ENCODE measurements around the gene RPL18. TPM values are rescaled to one million over a fixed set of nuclear protein-coding genes. Genes with fewer than 3 reads are reported as not detected.
A peak's percentile ranks its signal among the peaks of the same experiment; 100 is the strongest.

RPL18 gene
- total and polyA plus RNA-seq, 2 donors (not counting 1 experiment from before 2014, with no cell fraction given), result 1,166 to 2,054 TPM

DNA sequence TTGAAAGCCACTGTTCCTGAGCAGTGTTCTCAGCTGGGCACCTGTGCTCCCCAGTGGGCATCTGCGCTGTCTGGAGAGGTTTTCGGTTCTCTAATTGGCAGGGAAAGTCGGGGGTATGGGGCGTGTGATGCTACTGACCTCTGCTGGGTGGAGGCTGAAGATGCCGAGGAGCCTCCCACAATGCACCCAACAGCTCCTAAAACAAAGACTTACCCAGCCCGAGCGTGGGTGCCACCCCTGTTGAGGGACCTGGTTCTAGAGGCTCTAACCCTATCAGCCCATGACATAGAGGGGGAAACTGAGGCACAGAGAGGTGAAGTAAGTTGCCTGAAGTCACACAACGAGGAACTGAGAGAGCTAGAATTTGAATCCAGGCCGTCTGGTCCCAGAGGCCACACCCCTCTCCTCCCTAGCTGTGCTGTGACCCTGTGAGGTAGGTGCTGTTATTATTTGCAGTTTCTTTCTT, 10.1 kb downstream of the RPL18 start:
- H2AFZ ChIP-seq (ENCODE audit: low read length), result peak overlapping the region; percentile 80
- peak in 1 of 2 donors; percentile 37 for DNase-seq (ENCODE audit: low read depth in 2 of 2)

DNA sequence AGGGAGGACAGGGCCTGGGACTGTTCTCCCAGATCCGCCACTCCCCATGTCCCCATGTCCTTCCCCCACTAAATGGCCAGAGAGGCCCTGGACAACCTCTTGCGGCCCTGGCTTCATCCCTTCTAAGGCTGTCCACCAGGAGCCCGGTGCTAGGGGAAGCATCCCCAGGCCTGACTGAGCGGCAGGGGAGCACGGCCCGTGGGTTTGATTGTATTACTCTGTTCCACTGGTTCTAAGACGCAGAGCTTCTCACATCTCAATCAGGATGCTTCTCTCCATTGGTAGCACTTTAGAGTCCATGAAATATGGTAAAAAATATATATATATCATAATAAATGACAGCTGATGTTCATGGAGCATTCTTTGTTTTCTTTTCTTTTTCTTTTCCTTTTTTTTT, 11.6 kb downstream of the RPL18 start:
- H3K27me3 ChIP-seq (ENCODE audit: control insufficient read depth, insufficient read depth, low read length), result no peaks in the 10 kb centered on the region

More for the DNA sequence above, 10.1 kb downstream of the RPL18 start:
- H3K9me3 ChIP-seq (ENCODE audit: control insufficient read depth, insufficient read depth, low read depth, low read length), result no peaks in the 10 kb centered on the region
- no peaks in the 10 kb centered on the region for H3K27me3 ChIP-seq (ENCODE audit: control insufficient read depth, insufficient read depth, low read length)
- no peaks in the 10 kb centered on the region for H3K36me3 ChIP-seq (ENCODE audit: control insufficient read depth, insufficient read depth, low read length)
- TF ChIP-seq, protein P1, sequence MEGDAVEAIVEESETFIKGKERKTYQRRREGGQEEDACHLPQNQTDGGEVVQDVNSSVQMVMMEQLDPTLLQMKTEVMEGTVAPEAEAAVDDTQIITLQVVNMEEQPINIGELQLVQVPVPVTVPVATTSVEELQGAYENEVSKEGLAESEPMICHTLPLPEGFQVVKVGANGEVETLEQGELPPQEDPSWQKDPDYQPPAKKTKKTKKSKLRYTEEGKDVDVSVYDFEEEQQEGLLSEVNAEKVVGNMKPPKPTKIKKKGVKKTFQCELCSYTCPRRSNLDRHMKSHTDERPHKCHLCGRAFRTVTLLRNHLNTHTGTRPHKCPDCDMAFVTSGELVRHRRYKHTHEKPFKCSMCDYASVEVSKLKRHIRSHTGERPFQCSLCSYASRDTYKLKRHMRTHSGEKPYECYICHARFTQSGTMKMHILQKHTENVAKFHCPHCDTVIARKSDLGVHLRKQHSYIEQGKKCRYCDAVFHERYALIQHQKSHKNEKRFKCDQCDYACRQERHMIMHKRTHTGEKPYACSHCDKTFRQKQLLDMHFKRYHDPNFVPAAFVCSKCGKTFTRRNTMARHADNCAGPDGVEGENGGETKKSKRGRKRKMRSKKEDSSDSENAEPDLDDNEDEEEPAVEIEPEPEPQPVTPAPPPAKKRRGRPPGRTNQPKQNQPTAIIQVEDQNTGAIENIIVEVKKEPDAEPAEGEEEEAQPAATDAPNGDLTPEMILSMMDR (conservative IDR thresholded peaks at IDR 0.05 in 1 of 2, IDR thresholded peaks at IDR 0.05 in 1 of 2; ENCODE audit: low read depth in 1 of 2, low read length in 2 of 2), result peak; percentile 55 to 56
- TF ChIP-seq EZH2 (IDR thresholded peaks at IDR 0.05; ENCODE audit: low read length, missing control alignments), result no peak
- no peak overlapping the region for H3K27ac ChIP-seq (ENCODE audit: insufficient read depth, low read length)
- H3K9ac ChIP-seq (ENCODE audit: insufficient read depth, low read length), result peak overlapping the region; percentile 52
- H3K4me2 ChIP-seq (ENCODE audit: extremely low read depth, insufficient read depth, low read length), result no peak overlapping the region
- H3K4me1 ChIP-seq (ENCODE audit: control insufficient read depth, extremely low read depth, insufficient read depth, low read length), result no peaks in the 10 kb centered on the region
- H3K79me2 ChIP-seq (ENCODE audit: control insufficient read depth, insufficient read depth, low read length), result no peaks in the 10 kb centered on the region
- H4K20me1 ChIP-seq (ENCODE audit: control insufficient read depth, extremely low read depth, insufficient read depth, low read length), result no peaks in the 10 kb centered on the region
- no peak overlapping the region for H3K4me3 ChIP-seq (replicated peaks in 1 of 4; ENCODE audit: control extremely low read depth in 1 of 4, insufficient read depth in 1 of 4, low read depth in 3 of 4, low read length in 4 of 4)

DNA sequence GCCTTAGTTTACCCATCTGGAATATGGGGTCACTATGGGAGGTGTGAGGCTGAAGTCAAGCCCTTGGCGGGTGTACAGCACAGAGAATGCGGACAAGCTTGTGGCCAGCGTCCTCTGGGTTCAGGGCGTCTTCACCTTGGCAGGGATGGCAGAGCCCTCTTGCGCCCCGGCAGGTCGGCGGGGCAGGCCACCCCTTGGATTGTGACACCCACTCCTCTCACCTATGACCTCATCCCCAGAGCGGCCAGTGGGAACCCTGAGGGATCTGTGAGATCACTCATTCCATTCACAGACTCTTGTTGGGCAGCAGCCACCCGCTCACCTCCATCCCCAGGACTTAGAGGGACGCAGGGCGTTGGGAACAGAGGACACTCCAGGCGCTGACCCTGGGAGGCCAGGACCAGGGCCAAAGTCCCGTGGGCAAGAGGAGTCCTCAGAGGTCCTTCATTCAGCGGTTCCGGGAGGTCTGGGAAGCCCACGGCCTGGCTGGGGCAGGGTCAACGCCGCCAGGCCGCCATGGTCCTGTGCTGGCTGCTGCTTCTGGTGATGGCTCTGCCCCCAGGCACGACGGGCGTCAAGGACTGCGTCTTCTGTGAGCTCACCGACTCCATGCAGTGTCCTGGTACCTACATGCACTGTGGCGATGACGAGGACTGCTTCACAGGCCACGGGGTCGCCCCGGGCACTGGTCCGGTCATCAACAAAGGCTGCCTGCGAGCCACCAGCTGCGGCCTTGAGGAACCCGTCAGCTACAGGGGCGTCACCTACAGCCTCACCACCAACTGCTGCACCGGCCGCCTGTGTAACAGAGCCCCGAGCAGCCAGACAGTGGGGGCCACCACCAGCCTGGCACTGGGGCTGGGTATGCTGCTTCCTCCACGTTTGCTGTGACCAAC, 12.3 kb downstream of the RPL18 start, which contains the start of gene SPACA4:
Gene SPACA4 (plus strand): TSS at position 280 of the 896 bp plus-strand sequence. CDS start 237 bp downstream, at position 517.
- Histone ChIP-seq H2AFZ (ENCODE audit: low read length) (no peak within 1 kb of the TSS), H3K79me2 (ENCODE audit: control insufficient read depth, insufficient read depth, low read length) (no peaks in the 10 kb centered on the region), H4K20me1 (ENCODE audit: control insufficient read depth, extremely low read depth, insufficient read depth, low read length) (no peaks in the 10 kb centered on the region), H3K9me3 (ENCODE audit: control insufficient read depth, insufficient read depth, low read depth, low read length) (no peaks in the 10 kb centered on the region), H3K9ac (ENCODE audit: insufficient read depth, low read length) (no peak within 1 kb of the TSS), H3K36me3 (ENCODE audit: control insufficient read depth, insufficient read depth, low read length) (no peaks in the 10 kb centered on the region), H3K27me3 (ENCODE audit: control insufficient read depth, insufficient read depth, low read length) (no peaks in the 10 kb centered on the region), H3K4me2 (ENCODE audit: extremely low read depth, insufficient read depth, low read length) (no peak within 1 kb of the TSS), H3K27ac (ENCODE audit: insufficient read depth, low read length) (no peak within 1 kb of the TSS), H3K4me1 (ENCODE audit: control insufficient read depth, extremely low read depth, insufficient read depth, low read length) (no peaks in the 10 kb centered on the region), H3K4me3 (replicated peaks in 1 of 4; ENCODE audit: control extremely low read depth in 1 of 4, insufficient read depth in 1 of 4, low read depth in 3 of 4, low read length in 4 of 4) (no peak within 1 kb of the TSS)
- TF ChIP-seq, protein P1 (conservative IDR thresholded peaks at IDR 0.05 in 1 of 2, IDR thresholded peaks at IDR 0.05 in 1 of 2; ENCODE audit: low read depth in 1 of 2, low read length in 2 of 2), result no peak
- TF ChIP-seq EZH2 (IDR thresholded peaks at IDR 0.05; ENCODE audit: low read length, missing control alignments), result no peak
- no peak for DNase-seq (ENCODE audit: low read depth in 2 of 2)

More for the DNA sequence above, 11.6 kb downstream of the RPL18 start:
- Histone ChIP-seq H3K4me1 (ENCODE audit: control insufficient read depth, extremely low read depth, insufficient read depth, low read length) (no peaks in the 10 kb centered on the region), H3K9me3 (ENCODE audit: control insufficient read depth, insufficient read depth, low read depth, low read length) (no peaks in the 10 kb centered on the region), H2AFZ (ENCODE audit: low read length) (no peak overlapping the region), H3K4me2 (ENCODE audit: extremely low read depth, insufficient read depth, low read length) (no peak overlapping the region), H3K27ac (ENCODE audit: insufficient read depth, low read length) (no peak overlapping the region), H3K79me2 (ENCODE audit: control insufficient read depth, insufficient read depth, low read length) (no peaks in the 10 kb centered on the region), H3K4me3 (replicated peaks in 1 of 4; ENCODE audit: control extremely low read depth in 1 of 4, insufficient read depth in 1 of 4, low read depth in 3 of 4, low read length in 4 of 4) (no peak overlapping the region), H3K9ac (ENCODE audit: insufficient read depth, low read length) (no peak overlapping the region), H4K20me1 (ENCODE audit: control insufficient read depth, extremely low read depth, insufficient read depth, low read length) (no peaks in the 10 kb centered on the region), H3K36me3 (ENCODE audit: control insufficient read depth, insufficient read depth, low read length) (no peaks in the 10 kb centered on the region)
- DNase-seq (ENCODE audit: low read depth in 2 of 2), result no peak
- TF ChIP-seq, protein P1 (conservative IDR thresholded peaks at IDR 0.05 in 1 of 2, IDR thresholded peaks at IDR 0.05 in 1 of 2; ENCODE audit: low read depth in 1 of 2, low read length in 2 of 2), result no peak
- no peak for TF ChIP-seq EZH2 (IDR thresholded peaks at IDR 0.05; ENCODE audit: low read length, missing control alignments)

Measured in fibroblast of lung (primary cell).